A549 (cell line): ENCODE data around the gene TTC28.

Experiments
- CEBPB ChIP-seq, 2 experiments: fragments of >200 bp in 1 of 2; sonication (Bioruptor Twin) in 1 of 2; formaldehyde crosslinking in 1 of 2; IDR thresholded peaks; 2 replicates each; pipeline ENCODE4 v1.6.1; 2012 to 2016
- CTCF ChIP-seq: fragments of >200 bp; sonication (Bioruptor Twin); formaldehyde crosslinking; IDR thresholded peaks from 3 replicates; pipeline ENCODE4 v1.5.1; 2016
- FOSL2 ChIP-seq, 2 experiments: fragments of 450-650 bp in 1 of 2; fragments of >200 bp in 1 of 2; sonication (Bioruptor Twin) in 1 of 2; formaldehyde crosslinking; IDR thresholded peaks; 2 replicates each; pipeline versions ENCODE4 v1.5.0 to v1.6.1; 2016 to 2020; ENCODE audit warnings: mild to moderate bottlenecking in 1 of 2, moderate library complexity in 1 of 2
- HEYL ChIP-seq: fragments of 250-450 bp; sonication (Bioruptor Pico); IDR thresholded peaks from 2 replicates; pipeline ENCODE4 v1.8.0; 2021; ENCODE audit warnings: mild to moderate bottlenecking, moderate library complexity
- KDM5A ChIP-seq: fragments of 200-600 bp; sonication (generic); IDR thresholded peaks from 2 replicates; pipeline ENCODE4 v1.6.1; 2016; ENCODE audit warnings: antibody characterized with exemption, mild to moderate bottlenecking
- POLR2A ChIP-seq: IDR thresholded peaks from 2 replicates; pipeline ENCODE4 v1.6.1; 2012; ENCODE audit warnings: mild to moderate bottlenecking, low read length
- RARB ChIP-seq: fragments of 250-450 bp; sonication (Bioruptor Pico); IDR thresholded peaks from 2 replicates; pipeline ENCODE4 v1.8.0; 2021; ENCODE audit warnings: mild to moderate bottlenecking, moderate library complexity
- ZSCAN20 ChIP-seq: fragments of 250-450 bp; sonication (Bioruptor Pico); IDR thresholded peaks from 2 replicates; pipeline ENCODE4 v1.8.0; 2022; ENCODE audit warnings: mild to moderate bottlenecking, moderate library complexity

GRCh38 chr22:28204382-28204781 is 475.3 kb downstream of the TTC28 start:
- TF ChIP-seq KDM5A (no peak), CTCF (no peak), HEYL (no peak), POLR2A (no peak), CEBPB (IDR thresholded peaks at IDR 0.05) (no peak), ZSCAN20 (CRISPR knock-in tag) (no peak), FOSL2 (IDR thresholded peaks at IDR 0.05) (no peak), FOSL2 (CRISPR knock-in tag; IDR thresholded peaks at IDR 0.05) (no peak), RARB (CRISPR knock-in tag) (no peak)
